ENCODE results near the gene CABYR.

- no peak for TF ChIP-seq TCF12 (IDR thresholded peaks at IDR 0.05)
- no peak for TF ChIP-seq CTCF (IDR thresholded peaks at IDR 0.05)
- no peak for TF ChIP-seq USF2 (IDR thresholded peaks at IDR 0.05; ENCODE audit: borderline replicate concordance, low read depth, low read length)
- no peak for TF ChIP-seq REST (IDR thresholded peaks at IDR 0.05; ENCODE audit: low read depth, low read length)
- no peak for TF ChIP-seq EP300 (IDR thresholded peaks at IDR 0.05; ENCODE audit: borderline replicate concordance in 1 of 2, low read depth in 1 of 2, low read length in 1 of 2)
- TF ChIP-seq MEF2A (IDR thresholded peaks at IDR 0.05; ENCODE audit: borderline replicate concordance, low read depth): no peak
Observed at GRCh38 chr18:24173997-24174396, 35.1 kb downstream of the CABYR start.
